Prostate gland (tissue), 2 donors: ENCODE results near the gene RYR3. TPM values are rescaled to one million over a fixed set of nuclear protein-coding genes. Genes with fewer than 3 reads are reported as not detected.

Source experiments
- DNase-seq: peaks from one replicate; pipeline ENCODE4 v3.0.0-alpha.2; 2019; ENCODE audit warnings: low spot score
- H3K27ac ChIP-seq, 2 donors: fragments of 200-600 bp; sonication (generic); 2 replicates each; pipeline ENCODE4 v1.5.1; 2017 to 2019
- H3K27me3 ChIP-seq: fragments of 200-600 bp; sonication (generic); replicated peaks from 2 replicates; pipeline ENCODE4 v1.5.1; 2019; ENCODE audit not compliant: insufficient read depth
- H3K36me3 ChIP-seq, 2 donors: fragments of 200-600 bp; sonication (generic); 1 replicate in 1 of 2; 2 replicates in 1 of 2; pipeline versions ENCODE4 v1.5.1 to v1.8.1; 2017 to 2019
- H3K4me1 ChIP-seq: fragments of 200-600 bp; sonication (generic); replicated peaks from 2 replicates; pipeline ENCODE4 v1.5.1; 2019
- H3K4me3 ChIP-seq, 2 donors: fragments of 200-600 bp; sonication (generic); 2 replicates each; pipeline ENCODE4 v1.5.1; 2017 to 2019
- H3K9me3 ChIP-seq: fragments of 200-600 bp; sonication (generic); 2 replicates; pipeline ENCODE4 v1.5.1; 2017
- CTCF ChIP-seq, 4 experiments: fragments of 200-600 bp in 2 of 4; fragments of 450-650 bp in 2 of 4; sonication (generic) in 2 of 4; IDR thresholded peaks; 1 replicate in 3 of 4; 2 replicates in 1 of 4; pipeline ENCODE4 v1.5.1; 2016 to 2019; ENCODE audit warnings: antibody characterized with exemption in 4 of 4, mild to moderate bottlenecking in 2 of 4, moderate library complexity in 2 of 4
- POLR2A ChIP-seq: fragments of 450-650 bp; IDR thresholded peaks from one replicate; pipeline ENCODE4 v1.6.1; 2016; ENCODE audit warnings: antibody characterized with exemption, mild to moderate bottlenecking
- POLR2AphosphoS5 ChIP-seq: sonication (generic); formaldehyde crosslinking; IDR thresholded peaks from one replicate; pipeline ENCODE4 v1.6.1; 2017; ENCODE audit warnings: antibody characterized with exemption
- WGBS: methylation state at CpG from one replicate; pipeline ENCODE4 v1.1.5; 2018; 5-methylcytosine and 5-hydroxymethylcytosine counted together
- intact Hi-C: fragments of 100-400 bp; cut with DNase I; formaldehyde crosslinking; loops from one replicate; pipeline ENCODE4 v1.14.2; 2022
- total RNA-seq, 2 donors: library from RNA; depleted of rRNA; stranded (reverse); fragments of >200 nt; gene quantifications; one replicate each; pipeline ENCODE4 v1.1.0, GENCODE V29; 2016

Gene RYR3
- total RNA-seq, 2 donors from 2014 or later = 0.41 to 2.3 TPM

DNA sequence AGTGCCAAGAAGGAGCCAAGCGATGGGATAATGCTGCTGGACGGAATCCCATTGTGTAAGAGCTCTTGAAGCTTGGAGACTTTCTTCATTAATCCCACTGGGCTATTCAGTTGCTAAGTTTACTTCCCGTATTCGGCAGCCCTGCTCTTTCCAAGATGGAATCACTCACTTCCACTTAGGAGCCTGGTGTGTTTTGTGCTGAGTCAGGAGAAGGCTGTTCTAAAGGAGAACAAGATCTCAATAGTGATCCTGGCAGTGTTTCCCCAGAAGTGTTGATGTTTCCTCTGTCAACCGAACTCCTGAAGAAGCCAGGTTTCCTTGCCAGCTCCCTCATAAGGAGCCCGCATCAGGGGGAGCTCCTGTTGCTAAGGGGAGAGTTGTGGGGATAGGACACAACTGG lies 387.4 kb downstream of the RYR3 start:
- intact Hi-C loops = no loop called here
- H3K4me1 ChIP-seq = no peaks in the 10 kb centered on the region
- no peak for TF ChIP-seq CTCF (IDR thresholded peaks at IDR 0.05)
- TF ChIP-seq POLR2A = no peak
- no peak for TF ChIP-seq POLR2AphosphoS5
- no peaks in the 10 kb centered on the region for H3K36me3 ChIP-seq
- no peak overlapping the region for H3K27ac ChIP-seq
- 57% methylated on average over 6 of the region's 6 CpGs for WGBS
- no peaks in the 10 kb centered on the region for H3K9me3 ChIP-seq
- H3K4me3 ChIP-seq = no peak overlapping the region
- no peak for DNase-seq
- H3K27me3 ChIP-seq = no peaks in the 10 kb centered on the region

GRCh38 chr15:33699145-33699544 lies 388.4 kb downstream of the RYR3 start:
- intact Hi-C loops = no loop called here
- H3K36me3 ChIP-seq = no peaks in the 10 kb centered on the region
- no peaks in the 10 kb centered on the region for H3K27me3 ChIP-seq
- no peaks in the 10 kb centered on the region for H3K9me3 ChIP-seq
- 93% methylated on average over 2 of the region's 2 CpGs for WGBS
- H3K4me3 ChIP-seq = no peak overlapping the region
- DNase-seq = no peak
- no peak overlapping the region for H3K27ac ChIP-seq
- H3K4me1 ChIP-seq = no peaks in the 10 kb centered on the region
- no peak for TF ChIP-seq CTCF (IDR thresholded peaks at IDR 0.05)
- no peak for TF ChIP-seq POLR2AphosphoS5
- TF ChIP-seq POLR2A = no peak

DNA sequence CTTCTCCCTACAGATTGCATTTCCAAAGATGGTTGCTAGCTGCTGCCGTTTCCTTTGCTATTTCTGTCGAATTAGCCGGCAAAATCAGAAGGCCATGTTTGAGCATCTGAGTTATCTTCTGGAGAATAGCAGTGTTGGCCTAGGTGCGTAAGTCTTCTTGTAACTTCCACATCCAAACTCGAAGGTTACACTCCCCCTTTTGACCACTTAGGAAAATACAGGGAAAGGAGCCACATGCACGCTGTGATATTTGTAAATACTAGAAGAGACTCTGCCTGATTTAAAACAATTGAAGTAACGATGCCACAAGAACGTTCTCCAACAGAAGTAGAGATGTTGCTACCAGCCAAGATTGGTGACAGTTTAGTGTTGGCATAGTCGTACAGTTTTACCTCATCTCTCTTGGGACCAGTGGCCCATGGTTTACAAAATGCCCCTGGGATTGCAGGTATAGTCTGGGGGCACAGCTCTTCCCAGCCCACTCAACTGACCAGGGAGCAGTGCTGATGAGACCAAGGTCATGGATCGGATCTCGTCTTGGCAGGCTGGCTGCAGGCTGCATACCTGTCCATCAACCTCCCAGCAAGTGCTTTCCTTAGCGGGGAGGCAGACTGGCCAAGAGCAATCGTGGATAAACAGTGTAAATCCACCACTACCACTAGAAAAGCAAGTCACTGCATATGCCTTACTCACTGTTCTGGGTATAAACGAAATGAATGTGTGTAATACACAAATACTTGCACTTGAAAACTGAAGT lies 389.1 kb downstream of the RYR3 start:
- no peak for DNase-seq
- no peaks in the 10 kb centered on the region for H3K27me3 ChIP-seq
- no peaks in the 10 kb centered on the region for H3K36me3 ChIP-seq
- H3K4me3 ChIP-seq = no peak overlapping the region
- TF ChIP-seq POLR2AphosphoS5 (no peak), POLR2A (no peak), CTCF (IDR thresholded peaks at IDR 0.05) (no peak)
- 67% methylated on average over 14 of the region's 14 CpGs for WGBS
- no peaks in the 10 kb centered on the region for H3K4me1 ChIP-seq
- no peak overlapping the region for H3K27ac ChIP-seq
- H3K9me3 ChIP-seq = no peaks in the 10 kb centered on the region
- intact Hi-C loops = loop anchor here (2.0 to 10.0 kb wide), 3 partner anchors 407 to 615 kb away; no protein-coding TSS in a partner anchor

GRCh38 chr15:33700695-33701303 lies 390.0 kb downstream of the RYR3 start:
- no peaks in the 10 kb centered on the region for H3K27me3 ChIP-seq
- DNase-seq = peak; percentile 57
- TF ChIP-seq CTCF (IDR thresholded peaks at IDR 0.05) = peak; percentile 70 to 80 (median 76)
- TF ChIP-seq POLR2AphosphoS5 = no peak
- no peak for TF ChIP-seq POLR2A
- H3K4me3 ChIP-seq = no peak overlapping the region
- H3K4me1 ChIP-seq = no peaks in the 10 kb centered on the region
- H3K27ac ChIP-seq = no peak overlapping the region
- WGBS = 29% methylated on average over 19 of the region's 19 CpGs
- intact Hi-C loops = loop anchor here (2.0 to 10.0 kb wide), 3 partner anchors 408 to 616 kb away; no protein-coding TSS in a partner anchor
- no peaks in the 10 kb centered on the region for H3K9me3 ChIP-seq
- no peaks in the 10 kb centered on the region for H3K36me3 ChIP-seq

- no peaks in the 10 kb centered on the region for H3K4me1 ChIP-seq
- TF ChIP-seq POLR2A = no peak
- no peak for TF ChIP-seq CTCF (IDR thresholded peaks at IDR 0.05)
- no peak for TF ChIP-seq POLR2AphosphoS5
- DNase-seq = no peak
- no peaks in the 10 kb centered on the region for H3K9me3 ChIP-seq
- H3K27me3 ChIP-seq = no peaks in the 10 kb centered on the region
- no peak overlapping the region for H3K4me3 ChIP-seq
- H3K36me3 ChIP-seq = no peaks in the 10 kb centered on the region
- WGBS = 91% methylated on average over 8 of the region's 8 CpGs
- no peak overlapping the region for H3K27ac ChIP-seq
- intact Hi-C loops = loop anchor here (2.0 to 10.0 kb wide), 3 partner anchors 408 to 616 kb away; no protein-coding TSS in a partner anchor
These were observed 390.5 kb downstream of the RYR3 start for GRCh38 chr15:33701304-33701696.
